HL-60 (cell line): ENCODE data around the gene SEMA3D.

ENCODE experiments used
- DNase-seq, 2 experiments: peaks; one replicate each; pipeline ENCODE4 v3.0.0-alpha.2; 2010 to 2020; ENCODE audit warnings: low read depth in 1 of 2, low spot score in 1 of 2
- H3K27ac ChIP-seq: fragments of 250-450 bp; sonication (Bioruptor Pico); replicated peaks from 2 replicates; pipeline ENCODE4 v1.5.1; 2020; ENCODE audit warnings: mild to moderate bottlenecking, moderate library complexity
- H3K27me3 ChIP-seq: fragments of 250-450 bp; sonication (Bioruptor Pico); 2 replicates; pipeline ENCODE4 v1.5.1; 2021; ENCODE audit warnings: mild to moderate bottlenecking, moderate library complexity; ENCODE audit not compliant: insufficient read depth, poor library complexity, severe bottlenecking
- H3K4me3 ChIP-seq: replicated peaks from 2 replicates; pipeline ENCODE4 v1.5.1; 2011; ENCODE audit warnings: mild to moderate bottlenecking, control low read depth, low read length; ENCODE audit not compliant: insufficient read depth
- GABPA ChIP-seq: IDR thresholded peaks from 2 replicates; pipeline ENCODE4 v1.6.1; 2012; ENCODE audit warnings: low read depth
- POLR2AphosphoS5 ChIP-seq: IDR thresholded peaks from 2 replicates; pipeline ENCODE4 v1.6.1; 2012; ENCODE audit warnings: low read depth
- SPI1 ChIP-seq: IDR thresholded peaks from 2 replicates; pipeline ENCODE4 v1.6.1; 2012; ENCODE audit warnings: low read depth, mild to moderate bottlenecking, borderline replicate concordance
- TF ChIP-seq, protein P1 (sequence below): IDR thresholded peaks from one replicate; pipeline ENCODE4 v1.5.1; 2011; ENCODE audit warnings: low read length, control low read depth, inconsistent platforms; ENCODE audit not compliant: insufficient read depth
- TF ChIP-seq, protein P2 (sequence below): IDR thresholded peaks from 2 replicates; pipeline ENCODE4 v1.6.1; 2012; ENCODE audit warnings: low read depth; ENCODE audit not compliant: insufficient replicate concordance

SEMA3D gene

DNA sequence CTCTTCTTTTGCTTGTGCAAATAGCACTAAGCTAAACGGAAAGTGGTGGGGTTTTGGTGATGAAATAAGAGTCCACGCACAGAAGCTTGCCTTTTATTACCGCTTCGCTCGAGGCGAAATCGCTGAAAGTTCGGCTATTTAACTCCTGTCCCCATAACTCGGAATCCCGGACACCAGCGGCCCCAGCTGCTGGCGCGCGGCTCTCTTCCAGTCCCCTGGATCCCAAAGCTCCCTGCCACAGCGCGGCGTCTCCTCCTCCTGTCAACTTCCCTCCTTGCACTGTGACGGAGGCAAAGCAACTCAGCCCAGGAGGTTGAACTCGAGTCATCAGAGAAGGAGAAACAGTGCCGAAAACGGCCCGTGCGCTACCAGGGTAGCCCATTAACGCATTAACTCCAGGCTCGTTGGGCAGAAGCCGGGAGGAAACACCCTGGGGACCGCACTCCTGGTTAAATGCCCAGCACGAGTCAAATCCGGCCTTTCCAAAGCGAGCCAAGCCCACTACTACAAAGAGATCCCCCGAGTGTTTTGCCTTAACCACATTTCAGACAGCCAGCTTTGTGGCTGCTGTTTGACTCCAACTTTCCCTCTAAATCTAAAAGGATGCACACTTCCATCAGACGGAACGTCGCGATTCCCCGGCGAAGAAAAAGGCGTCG is 1.3 kb downstream of the SEMA3D start:
- no peak overlapping the region for H3K27ac ChIP-seq
- no peak for DNase-seq
- H3K4me3 ChIP-seq, result peak overlapping the region; percentile 52
- peaks cover 35% of the 10 kb centered on the region for H3K27me3 ChIP-seq
- TF ChIP-seq GABPA (no peak), POLR2AphosphoS5 (no peak), SPI1 (no peak)
- TF ChIP-seq, protein P1, sequence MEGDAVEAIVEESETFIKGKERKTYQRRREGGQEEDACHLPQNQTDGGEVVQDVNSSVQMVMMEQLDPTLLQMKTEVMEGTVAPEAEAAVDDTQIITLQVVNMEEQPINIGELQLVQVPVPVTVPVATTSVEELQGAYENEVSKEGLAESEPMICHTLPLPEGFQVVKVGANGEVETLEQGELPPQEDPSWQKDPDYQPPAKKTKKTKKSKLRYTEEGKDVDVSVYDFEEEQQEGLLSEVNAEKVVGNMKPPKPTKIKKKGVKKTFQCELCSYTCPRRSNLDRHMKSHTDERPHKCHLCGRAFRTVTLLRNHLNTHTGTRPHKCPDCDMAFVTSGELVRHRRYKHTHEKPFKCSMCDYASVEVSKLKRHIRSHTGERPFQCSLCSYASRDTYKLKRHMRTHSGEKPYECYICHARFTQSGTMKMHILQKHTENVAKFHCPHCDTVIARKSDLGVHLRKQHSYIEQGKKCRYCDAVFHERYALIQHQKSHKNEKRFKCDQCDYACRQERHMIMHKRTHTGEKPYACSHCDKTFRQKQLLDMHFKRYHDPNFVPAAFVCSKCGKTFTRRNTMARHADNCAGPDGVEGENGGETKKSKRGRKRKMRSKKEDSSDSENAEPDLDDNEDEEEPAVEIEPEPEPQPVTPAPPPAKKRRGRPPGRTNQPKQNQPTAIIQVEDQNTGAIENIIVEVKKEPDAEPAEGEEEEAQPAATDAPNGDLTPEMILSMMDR, result no peak
- TF ChIP-seq, protein P2, sequence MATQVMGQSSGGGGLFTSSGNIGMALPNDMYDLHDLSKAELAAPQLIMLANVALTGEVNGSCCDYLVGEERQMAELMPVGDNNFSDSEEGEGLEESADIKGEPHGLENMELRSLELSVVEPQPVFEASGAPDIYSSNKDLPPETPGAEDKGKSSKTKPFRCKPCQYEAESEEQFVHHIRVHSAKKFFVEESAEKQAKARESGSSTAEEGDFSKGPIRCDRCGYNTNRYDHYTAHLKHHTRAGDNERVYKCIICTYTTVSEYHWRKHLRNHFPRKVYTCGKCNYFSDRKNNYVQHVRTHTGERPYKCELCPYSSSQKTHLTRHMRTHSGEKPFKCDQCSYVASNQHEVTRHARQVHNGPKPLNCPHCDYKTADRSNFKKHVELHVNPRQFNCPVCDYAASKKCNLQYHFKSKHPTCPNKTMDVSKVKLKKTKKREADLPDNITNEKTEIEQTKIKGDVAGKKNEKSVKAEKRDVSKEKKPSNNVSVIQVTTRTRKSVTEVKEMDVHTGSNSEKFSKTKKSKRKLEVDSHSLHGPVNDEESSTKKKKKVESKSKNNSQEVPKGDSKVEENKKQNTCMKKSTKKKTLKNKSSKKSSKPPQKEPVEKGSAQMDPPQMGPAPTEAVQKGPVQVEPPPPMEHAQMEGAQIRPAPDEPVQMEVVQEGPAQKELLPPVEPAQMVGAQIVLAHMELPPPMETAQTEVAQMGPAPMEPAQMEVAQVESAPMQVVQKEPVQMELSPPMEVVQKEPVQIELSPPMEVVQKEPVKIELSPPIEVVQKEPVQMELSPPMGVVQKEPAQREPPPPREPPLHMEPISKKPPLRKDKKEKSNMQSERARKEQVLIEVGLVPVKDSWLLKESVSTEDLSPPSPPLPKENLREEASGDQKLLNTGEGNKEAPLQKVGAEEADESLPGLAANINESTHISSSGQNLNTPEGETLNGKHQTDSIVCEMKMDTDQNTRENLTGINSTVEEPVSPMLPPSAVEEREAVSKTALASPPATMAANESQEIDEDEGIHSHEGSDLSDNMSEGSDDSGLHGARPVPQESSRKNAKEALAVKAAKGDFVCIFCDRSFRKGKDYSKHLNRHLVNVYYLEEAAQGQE, result no peak

DNA sequence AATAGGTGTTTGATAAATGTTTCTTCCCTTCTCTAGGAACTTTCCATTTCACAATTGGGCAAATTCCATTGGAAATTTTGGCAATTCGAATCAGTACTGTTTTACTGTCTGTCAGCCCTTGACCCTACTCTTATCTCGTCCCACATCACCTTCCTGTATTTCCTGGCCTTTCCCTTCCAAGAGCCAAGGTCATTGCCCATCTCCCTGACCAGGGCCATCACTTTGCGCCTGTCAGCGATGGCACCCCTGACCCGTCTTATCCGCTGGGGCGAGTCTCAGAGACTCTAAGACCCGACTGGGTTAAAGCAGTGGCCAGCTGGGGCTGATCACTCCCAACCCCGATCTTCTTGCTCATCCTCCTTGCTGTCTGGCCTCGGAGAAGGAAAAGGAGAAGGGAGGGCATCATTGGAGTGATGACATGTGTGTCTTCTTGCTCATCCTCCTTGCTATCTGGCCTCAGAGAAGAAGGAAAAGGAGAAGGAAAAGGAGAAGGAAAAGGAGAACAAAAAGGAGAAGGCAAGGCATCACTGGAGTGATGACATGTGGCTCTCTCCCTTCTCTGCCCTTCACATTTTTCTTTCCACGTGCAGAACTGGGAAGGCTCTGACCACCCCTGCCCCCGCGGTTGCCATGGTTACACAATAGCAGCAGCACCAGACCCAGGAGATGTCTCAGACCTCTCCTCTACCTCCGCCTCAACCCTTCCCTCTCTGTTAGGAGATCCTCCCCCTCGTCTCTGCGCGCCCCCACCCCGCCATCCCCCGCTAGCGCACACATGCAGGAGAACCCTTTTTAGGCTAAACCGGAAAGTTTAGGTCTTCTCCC is 2.0 kb downstream of the SEMA3D start:
- TF ChIP-seq, protein P1, result no peak
- TF ChIP-seq, protein P2, result no peak
- no peak for TF ChIP-seq SPI1
- TF ChIP-seq GABPA, result no peak
- no peak for TF ChIP-seq POLR2AphosphoS5
- H3K4me3 ChIP-seq, result no peak overlapping the region; the same call in 1 of the 2 replicates
- H3K27ac ChIP-seq, result no peak overlapping the region
- H3K27me3 ChIP-seq, result peaks cover 35% of the 10 kb centered on the region
- DNase-seq, result no peak

DNA sequence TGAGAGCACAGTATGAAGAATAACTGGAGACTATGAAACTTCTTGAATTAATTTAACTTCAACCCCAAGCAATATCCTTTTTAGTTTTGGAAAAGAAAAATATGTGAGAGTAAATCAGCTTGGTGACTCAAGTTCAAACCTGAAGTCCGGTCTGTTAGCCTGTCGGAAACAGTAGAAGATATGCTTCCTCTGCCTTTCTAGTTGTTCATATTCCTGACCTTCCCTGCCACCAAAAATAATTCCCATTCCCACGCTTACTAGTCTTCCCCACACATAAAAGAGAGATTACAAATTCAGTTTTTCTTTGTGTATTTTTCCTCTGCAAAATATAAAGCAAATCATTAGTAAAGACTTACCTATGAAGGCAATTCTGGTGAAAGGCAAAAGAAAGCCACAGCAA is 3.6 kb downstream of the SEMA3D start:
- no peak for DNase-seq
- no peak for TF ChIP-seq SPI1
- Histone ChIP-seq H3K27ac (no peak overlapping the region), H3K4me3 (no peak overlapping the region), H3K27me3 (peaks cover 31% of the 10 kb centered on the region)

DNA sequence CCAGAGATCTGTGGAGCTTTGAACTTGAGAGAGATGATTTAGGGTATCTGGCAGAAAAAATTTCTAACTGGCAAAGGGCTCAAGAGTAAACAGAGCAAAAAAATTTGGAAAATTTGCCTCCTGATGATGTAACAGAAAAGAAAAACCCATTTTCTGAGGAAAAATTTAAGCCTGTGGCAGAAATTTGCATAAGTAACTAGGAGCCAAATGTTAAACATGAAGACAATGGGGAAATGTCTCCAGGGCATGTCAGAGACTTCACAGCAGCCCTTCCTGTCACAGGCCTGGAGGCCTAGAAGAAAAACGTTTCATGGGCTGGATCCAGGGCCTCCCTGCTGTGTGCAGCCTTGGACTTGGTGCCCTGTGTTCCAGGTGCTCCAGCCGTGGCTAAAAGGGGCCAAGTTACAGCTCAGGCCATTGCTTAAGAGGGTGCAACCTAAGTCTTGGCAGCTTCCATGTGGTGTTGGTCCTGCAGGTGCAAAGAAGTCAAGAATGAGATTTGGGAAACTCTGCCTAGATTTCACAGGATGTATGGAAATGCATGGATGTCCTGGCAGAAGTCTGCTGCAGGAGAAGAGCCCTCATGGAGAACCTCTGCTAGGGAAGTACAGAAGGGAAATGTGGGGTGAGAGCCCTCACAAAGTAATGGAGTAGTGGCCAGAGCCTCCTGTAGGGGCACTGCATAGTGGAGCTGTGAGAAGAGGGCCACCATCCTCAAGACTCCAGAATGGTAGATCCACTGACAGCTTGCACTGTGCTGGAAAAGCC is 8.1 kb downstream of the SEMA3D start:
- no peak overlapping the region for H3K27ac ChIP-seq
- no peak for DNase-seq

More for the DNA sequence above, 8.1 kb downstream of the SEMA3D start:
- H3K4me3 ChIP-seq, result no peak overlapping the region
- TF ChIP-seq POLR2AphosphoS5 (no peak), SPI1 (no peak), GABPA (no peak)
- TF ChIP-seq, protein P1, result no peak
- TF ChIP-seq, protein P2, result no peak
- H3K27me3 ChIP-seq, result no peaks in the 10 kb centered on the region
